Neuronal stem cell (in vitro differentiated cells): ENCODE results near the gene KLHL5.

ENCODE experiments used
- DNase-seq: peaks from one replicate; pipeline ENCODE4 v3.0.0-alpha.2; 2013; ENCODE audit warnings: low spot score
- H2AFZ ChIP-seq: one replicate; pipeline ENCODE4 v1.6.1; 2013; ENCODE audit warnings: mild to moderate bottlenecking, low read length, inconsistent platforms
- H2AK5ac ChIP-seq: 2 replicates; pipeline ENCODE4 v1.6.1; 2013; ENCODE audit warnings: low read depth, mild to moderate bottlenecking, inconsistent platforms, low read length, moderate library complexity, mixed read lengths
- H2BK120ac ChIP-seq: 2 replicates; pipeline ENCODE4 v1.6.1; 2013; ENCODE audit warnings: low read depth, mild to moderate bottlenecking, inconsistent platforms, low read length, moderate library complexity, mixed read lengths
- H2BK12ac ChIP-seq: one replicate; pipeline ENCODE4 v1.6.1; 2013; ENCODE audit warnings: low read length, inconsistent platforms
- H2BK15ac ChIP-seq: 2 replicates; pipeline ENCODE4 v1.6.1; 2013; ENCODE audit warnings: mild to moderate bottlenecking, low read length, inconsistent platforms, mixed read lengths
- H2BK5ac ChIP-seq: one replicate; pipeline ENCODE4 v1.6.1; 2013; ENCODE audit warnings: inconsistent platforms, mild to moderate bottlenecking, low read length, moderate library complexity
- H3K14ac ChIP-seq: one replicate; pipeline ENCODE4 v1.6.1; 2013; ENCODE audit warnings: low read length, inconsistent platforms
- H3K18ac ChIP-seq: 2 replicates; pipeline ENCODE4 v1.6.1; 2013; ENCODE audit warnings: low read length, inconsistent platforms
- H3K23ac ChIP-seq: 2 replicates; pipeline ENCODE4 v1.6.1; 2013; ENCODE audit warnings: low read depth, mild to moderate bottlenecking, mixed read lengths, low read length, inconsistent platforms; ENCODE audit not compliant: poor library complexity
- H3K27ac ChIP-seq: replicated peaks from 3 replicates; pipeline ENCODE4 v1.5.1; 2013; ENCODE audit warnings: low read length, inconsistent platforms
- H3K27me3 ChIP-seq, 3 experiments: 2 replicates each; pipeline ENCODE4 v1.6.1; 2013; ENCODE audit warnings: low read length in 3 of 3, mild to moderate bottlenecking in 2 of 3, inconsistent platforms in 1 of 3, low read depth in 1 of 3, mixed read lengths in 1 of 3, moderate library complexity in 1 of 3; ENCODE audit not compliant: control insufficient read depth in 3 of 3, insufficient read depth in 3 of 3
- H3K36me3 ChIP-seq, 2 donors: replicated peaks in 1 of 2; 2 replicates each; pipeline ENCODE4 v1.6.1; 2013; ENCODE audit warnings: low read length in 2 of 2; ENCODE audit not compliant: control insufficient read depth in 2 of 2, insufficient read depth in 2 of 2
- H3K4ac ChIP-seq: 2 replicates; pipeline ENCODE4 v1.6.1; 2013; ENCODE audit warnings: inconsistent platforms, mild to moderate bottlenecking, low read length, moderate library complexity
- H3K4me1 ChIP-seq, 2 donors: 1 replicate in 1 of 2; 2 replicates in 1 of 2; pipeline ENCODE4 v1.6.1; 2013; ENCODE audit warnings: low read length in 2 of 2, low read depth in 1 of 2; ENCODE audit not compliant: control insufficient read depth in 2 of 2, insufficient read depth in 1 of 2
- H3K4me2 ChIP-seq: one replicate; pipeline ENCODE4 v1.6.1; 2013; ENCODE audit warnings: mild to moderate bottlenecking, low read length, inconsistent platforms; ENCODE audit not compliant: insufficient read depth, poor library complexity, severe bottlenecking
- H3K4me3 ChIP-seq, 2 donors: 2 replicates each; pipeline ENCODE4 v1.5.1; 2013; ENCODE audit warnings: low read length in 2 of 2, mild to moderate bottlenecking in 2 of 2, inconsistent platforms in 1 of 2, moderate library complexity in 1 of 2
- H3K79me1 ChIP-seq: one replicate; pipeline ENCODE4 v1.6.1; 2013; ENCODE audit warnings: low read depth, mild to moderate bottlenecking, inconsistent platforms, low read length, moderate library complexity
- H3K9ac ChIP-seq: one replicate; pipeline ENCODE4 v1.6.1; 2013; ENCODE audit warnings: mild to moderate bottlenecking, low read depth, low read length, inconsistent platforms; ENCODE audit not compliant: poor library complexity
- H3K9me3 ChIP-seq, 2 donors: replicated peaks in 1 of 2; 2 replicates each; pipeline versions ENCODE3 to v1.6.1; 2013; ENCODE audit warnings: low read length in 2 of 2, mild to moderate bottlenecking in 2 of 2, inconsistent platforms in 1 of 2, low read depth in 1 of 2, mixed read lengths in 1 of 2, moderate library complexity in 1 of 2; ENCODE audit not compliant: control insufficient read depth in 2 of 2, insufficient read depth in 1 of 2
- H4K8ac ChIP-seq: one replicate; pipeline ENCODE4 v1.6.1; 2013; ENCODE audit warnings: low read depth, mild to moderate bottlenecking, inconsistent platforms, low read length, moderate library complexity
- H4K91ac ChIP-seq: one replicate; pipeline ENCODE4 v1.6.1; 2013; ENCODE audit warnings: low read length, low read depth, mild to moderate bottlenecking, inconsistent platforms; ENCODE audit not compliant: poor library complexity
- WGBS, 2 donors: extraction: QIAGEN DNeasy Blood & Tissue Kit; methylation state at CpG; one replicate each; pipeline ENCODE4 v1.1.7; 2013; ENCODE audit warnings: missing lambda C conversion rate in 2 of 2, mixed read lengths in 1 of 2; ENCODE audit not compliant: insufficient read length in 2 of 2, insufficient replicate concordance in 1 of 2; ENCODE audit errors: extremely low coverage in 2 of 2; 5-methylcytosine and 5-hydroxymethylcytosine counted together

Gene KLHL5

GRCh38 chr4:39146211-39146610 lies 84.2 kb downstream of the KLHL5 start:
- H3K9ac ChIP-seq: no peak overlapping the region
- no peak overlapping the region for H3K4me2 ChIP-seq
- H3K4me3 ChIP-seq: no peak overlapping the region

GRCh38 chr4:39154009-39154408 lies 92.0 kb downstream of the KLHL5 start:
- H4K91ac ChIP-seq: no peak overlapping the region
- no peaks in the 10 kb centered on the region for H3K4me1 ChIP-seq
- H3K27me3 ChIP-seq: no peaks in the 10 kb centered on the region
- H2BK5ac ChIP-seq: no peak overlapping the region
- WGBS, 2 donors: no CpG with 5 or more reads among the region's 4 CpGs
- no peak for DNase-seq
- no peak overlapping the region for H2AFZ ChIP-seq
- no peak overlapping the region for H3K23ac ChIP-seq
- no peaks in the 10 kb centered on the region for H3K79me1 ChIP-seq
- no peak overlapping the region for H3K4me2 ChIP-seq
- no peak overlapping the region for H4K8ac ChIP-seq
- H3K9me3 ChIP-seq: no peaks in the 10 kb centered on the region
- H3K14ac ChIP-seq: no peak overlapping the region
- H2AK5ac ChIP-seq: no peak overlapping the region
- no peak overlapping the region for H2BK15ac ChIP-seq
- H3K9ac ChIP-seq: no peak overlapping the region
- no peak overlapping the region for H3K18ac ChIP-seq
- H3K36me3 ChIP-seq: no peaks in the 10 kb centered on the region
- no peak overlapping the region for H3K4ac ChIP-seq
- no peak overlapping the region for H2BK12ac ChIP-seq
- no peak overlapping the region for H3K4me3 ChIP-seq
- no peak overlapping the region for H2BK120ac ChIP-seq
- no peak overlapping the region for H3K27ac ChIP-seq

More at GRCh38 chr4:39146211-39146610, 84.2 kb downstream of the KLHL5 start:
- no peak overlapping the region for H2AFZ ChIP-seq
- no peak for DNase-seq
- H4K8ac ChIP-seq: no peak overlapping the region
- no peak overlapping the region for H3K27ac ChIP-seq
- H2AK5ac ChIP-seq: no peak overlapping the region
- H3K14ac ChIP-seq: no peak overlapping the region
- no peak overlapping the region for H2BK120ac ChIP-seq
- H2BK12ac ChIP-seq: no peak overlapping the region
- no peak overlapping the region for H3K23ac ChIP-seq
- H2BK15ac ChIP-seq: no peak overlapping the region
- H3K4me1 ChIP-seq: no peaks in the 10 kb centered on the region
- no peaks in the 10 kb centered on the region for H3K9me3 ChIP-seq
- H3K18ac ChIP-seq: no peak overlapping the region
- WGBS, 2 donors: no CpG with 5 or more reads among the region's 1 CpG
- no peaks in the 10 kb centered on the region for H3K79me1 ChIP-seq
- H3K27me3 ChIP-seq: no peaks in the 10 kb centered on the region
- no peak overlapping the region for H4K91ac ChIP-seq
- H3K36me3 ChIP-seq: no peaks in the 10 kb centered on the region
- H2BK5ac ChIP-seq: no peak overlapping the region
- H3K4ac ChIP-seq: no peak overlapping the region

GRCh38 chr4:39157520-39157919 lies 95.5 kb downstream of the KLHL5 start:
- no peaks in the 10 kb centered on the region for H3K4me1 ChIP-seq
- H3K27me3 ChIP-seq: no peaks in the 10 kb centered on the region
- H2BK12ac ChIP-seq: no peak overlapping the region
- H4K8ac ChIP-seq: no peak overlapping the region
- no peak overlapping the region for H2BK5ac ChIP-seq
- H3K18ac ChIP-seq: no peak overlapping the region
- no peaks in the 10 kb centered on the region for H3K79me1 ChIP-seq
- no peak overlapping the region for H3K23ac ChIP-seq
- H3K9me3 ChIP-seq: no peaks in the 10 kb centered on the region
- no peak overlapping the region for H2BK120ac ChIP-seq
- H3K9ac ChIP-seq: no peak overlapping the region
- H3K4me2 ChIP-seq: no peak overlapping the region
- DNase-seq: no peak
- H3K4ac ChIP-seq: no peak overlapping the region
- no peak overlapping the region for H2AK5ac ChIP-seq
- WGBS, 2 donors: no CpG with 5 or more reads among the region's 2 CpGs
- H3K4me3 ChIP-seq: no peak overlapping the region
- no peak overlapping the region for H3K14ac ChIP-seq
- H2BK15ac ChIP-seq: no peak overlapping the region
- no peak overlapping the region for H3K27ac ChIP-seq
- H2AFZ ChIP-seq: no peak overlapping the region
- no peak overlapping the region for H4K91ac ChIP-seq
- no peaks in the 10 kb centered on the region for H3K36me3 ChIP-seq

- no peaks in the 10 kb centered on the region for H3K4me1 ChIP-seq
- H3K18ac ChIP-seq: no peak overlapping the region
- no peak overlapping the region for H3K27ac ChIP-seq
- H2AK5ac ChIP-seq: no peak overlapping the region
- H2BK12ac ChIP-seq: no peak overlapping the region
- no peak overlapping the region for H3K4me3 ChIP-seq
- H3K14ac ChIP-seq: no peak overlapping the region
- no peak overlapping the region for H3K4me2 ChIP-seq
- H3K9ac ChIP-seq: no peak overlapping the region
- H3K36me3 ChIP-seq: no peaks in the 10 kb centered on the region
- no peak for DNase-seq
- H3K4ac ChIP-seq: no peak overlapping the region
- no peaks in the 10 kb centered on the region for H3K27me3 ChIP-seq
- H2BK5ac ChIP-seq: no peak overlapping the region
- no peaks in the 10 kb centered on the region for H3K9me3 ChIP-seq
- no CpG with 5 or more reads among the region's 3 CpGs for WGBS, 2 donors
- peak overlapping the region; percentile 6 for H2AFZ ChIP-seq
- H2BK120ac ChIP-seq: no peak overlapping the region
- no peak overlapping the region for H2BK15ac ChIP-seq
- no peak overlapping the region for H4K8ac ChIP-seq
- no peak overlapping the region for H4K91ac ChIP-seq
- no peaks in the 10 kb centered on the region for H3K79me1 ChIP-seq
- H3K23ac ChIP-seq: no peak overlapping the region
Measured at GRCh38 chr4:39166177-39166576, 104.1 kb downstream of the KLHL5 start.
